Vagina (tissue), 2 donors: ENCODE results near the gene TNFRSF21. TPM values are rescaled to one million over a fixed set of nuclear protein-coding genes. Genes with fewer than 3 reads are reported as not detected.

Experiments
- DNase-seq, 2 donors: peaks; one replicate each; pipeline ENCODE4 v3.0.0-alpha.2; 2017; ENCODE audit errors: extremely low spot score in 2 of 2
- H3K27ac ChIP-seq: fragments of 200-600 bp; sonication (generic); one replicate; pipeline ENCODE4 v1.5.1; 2019
- H3K27me3 ChIP-seq: fragments of 200-600 bp; sonication (generic); one replicate; pipeline ENCODE4 v1.5.1; 2019
- H3K36me3 ChIP-seq, 2 donors: fragments of 200-600 bp; sonication (generic); one replicate each; pipeline ENCODE4 v1.5.1; 2017 to 2019
- H3K4me1 ChIP-seq: fragments of 200-600 bp; sonication (generic); one replicate; pipeline ENCODE4 v1.5.1; 2019
- H3K4me3 ChIP-seq, 2 donors: fragments of 200-600 bp; sonication (generic); 1 replicate in 1 of 2; 2 replicates in 1 of 2; pipeline ENCODE4 v1.5.1; 2016 to 2019
- H3K9me3 ChIP-seq: fragments of 200-600 bp; sonication (generic); one replicate; pipeline ENCODE4 v1.5.1; 2019
- CTCF ChIP-seq, 3 experiments: fragments of 450-650 bp in 2 of 3; fragments of 200-600 bp in 1 of 3; sonication (generic) in 1 of 3; IDR thresholded peaks; one replicate each; pipeline ENCODE4 v1.5.1; 2017 to 2019; ENCODE audit warnings: antibody characterized with exemption in 3 of 3, mild to moderate bottlenecking in 2 of 3, moderate library complexity in 2 of 3
- POLR2A ChIP-seq, 2 donors: fragments of 450-650 bp; IDR thresholded peaks; one replicate each; pipeline ENCODE4 v1.6.1; 2017; ENCODE audit warnings: antibody characterized with exemption in 2 of 2, mild to moderate bottlenecking in 2 of 2, moderate library complexity in 2 of 2
- POLR2AphosphoS5 ChIP-seq, 2 donors: sonication (generic); formaldehyde crosslinking; IDR thresholded peaks; one replicate each; pipeline ENCODE4 v1.9.0; 2017; ENCODE audit warnings: antibody characterized with exemption in 2 of 2, mild to moderate bottlenecking in 2 of 2, low read depth in 1 of 2; ENCODE audit not compliant: insufficient read depth in 1 of 2
- intact Hi-C: fragments of 100-400 bp; cut with DNase I; formaldehyde crosslinking; loops from one replicate; pipeline ENCODE4 v1.15.1; 2023
- total RNA-seq: library from RNA; depleted of rRNA; stranded (reverse); fragments of >200 nt; gene quantifications from one replicate; pipeline ENCODE4 v1.2.3, GENCODE V29; 2016

TNFRSF21 gene
- total RNA-seq, 1 donor from 2014 or later, result 30.4 TPM

DNA sequence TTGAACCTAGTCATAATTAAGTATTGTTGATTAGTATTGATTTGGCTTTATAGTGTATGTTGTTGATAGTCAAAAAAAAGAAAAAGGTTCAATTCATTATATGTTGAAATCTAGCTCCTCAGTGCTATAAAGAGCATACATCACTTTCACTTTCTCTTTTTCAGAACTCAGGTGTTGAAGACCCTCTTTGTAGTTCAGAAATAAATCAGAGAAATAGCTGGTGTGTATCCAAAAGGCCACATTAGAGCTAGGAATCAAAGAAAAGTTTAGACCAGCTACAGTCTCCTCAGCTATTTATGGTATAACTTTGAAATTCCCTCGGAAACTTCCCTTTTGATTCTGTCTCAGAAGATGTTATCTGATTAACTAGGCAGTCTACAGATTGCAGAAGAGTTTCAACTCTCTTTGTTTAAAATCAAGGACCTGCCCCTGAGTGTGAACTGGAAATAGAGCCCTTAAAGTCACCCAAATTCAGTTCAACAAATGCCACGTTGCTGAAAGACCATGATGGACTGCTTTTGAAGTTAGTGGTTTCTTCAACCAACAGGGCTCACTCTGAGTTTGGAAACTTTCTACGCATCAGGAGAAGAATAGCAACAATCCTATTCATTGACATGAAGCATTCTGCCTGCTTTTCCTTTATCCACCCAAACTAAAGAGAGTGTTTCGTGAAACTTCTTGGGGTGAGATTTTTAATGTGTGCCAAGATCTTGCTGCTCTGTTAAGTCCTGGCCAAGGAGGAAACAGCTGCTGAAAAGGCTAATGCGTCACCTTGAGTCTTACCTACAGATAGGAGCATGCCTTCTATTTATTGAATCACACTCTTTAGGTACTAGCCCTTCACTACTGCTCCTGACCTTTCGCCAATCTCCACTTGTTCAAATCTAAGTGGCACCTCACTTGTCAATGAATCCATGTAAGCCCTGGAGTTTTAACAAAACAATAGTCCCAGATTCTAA lies 111.7 kb downstream of the TNFRSF21 start:
- H3K36me3 ChIP-seq, result no peaks in the 10 kb centered on the region
- no peaks in the 10 kb centered on the region for H3K27me3 ChIP-seq
- no peaks in the 10 kb centered on the region for H3K4me1 ChIP-seq
- H3K4me3 ChIP-seq, result no peak overlapping the region
- H3K27ac ChIP-seq, result no peak overlapping the region
- no peak for TF ChIP-seq POLR2AphosphoS5 (IDR thresholded peaks at IDR 0.05; ENCODE audit: insufficient read depth in 1 of 2, low read depth in 1 of 2)
- TF ChIP-seq POLR2A (IDR thresholded peaks at IDR 0.05), result no peak
- TF ChIP-seq CTCF (IDR thresholded peaks at IDR 0.05), result no peak
- no peak for DNase-seq
- intact Hi-C loops, result no loop called here
- no peaks in the 10 kb centered on the region for H3K9me3 ChIP-seq

DNA sequence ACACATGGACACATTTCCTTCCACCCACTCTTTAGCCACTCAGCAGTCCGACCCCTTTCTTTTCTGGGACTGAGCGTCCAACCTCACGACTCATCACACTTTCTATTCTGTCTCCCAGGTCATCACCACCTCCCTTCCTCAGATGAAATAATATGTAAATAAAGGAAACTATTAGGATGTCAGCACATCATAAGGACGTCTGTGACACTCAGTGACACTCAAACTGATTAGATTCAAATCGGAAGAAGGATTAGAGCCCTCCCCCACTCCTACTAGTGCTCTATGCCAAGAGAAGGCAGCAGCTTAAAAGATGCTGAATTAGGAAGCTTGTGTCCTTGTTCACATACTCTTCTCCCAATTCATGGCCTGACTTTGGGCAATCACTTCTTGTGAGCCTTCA lies 113.6 kb downstream of the TNFRSF21 start:
- Histone ChIP-seq H3K9me3 (no peaks in the 10 kb centered on the region), H3K4me3 (no peak overlapping the region), H3K27ac (no peak overlapping the region), H3K27me3 (no peaks in the 10 kb centered on the region), H3K4me1 (no peaks in the 10 kb centered on the region), H3K36me3 (no peaks in the 10 kb centered on the region)
- TF ChIP-seq CTCF (IDR thresholded peaks at IDR 0.05) (no peak), POLR2AphosphoS5 (IDR thresholded peaks at IDR 0.05; ENCODE audit: insufficient read depth in 1 of 2, low read depth in 1 of 2) (no peak), POLR2A (IDR thresholded peaks at IDR 0.05) (no peak)
- intact Hi-C loops, result no loop called here
- DNase-seq, result no peak

GRCh38 chr6:47195011-47195650 lies 114.6 kb downstream of the TNFRSF21 start:
- Histone ChIP-seq H3K36me3 (no peaks in the 10 kb centered on the region), H3K9me3 (no peaks in the 10 kb centered on the region), H3K27ac (no peak overlapping the region), H3K27me3 (no peaks in the 10 kb centered on the region), H3K4me3 (no peak overlapping the region), H3K4me1 (no peaks in the 10 kb centered on the region)
- DNase-seq, result no peak
- no peak for TF ChIP-seq POLR2AphosphoS5 (IDR thresholded peaks at IDR 0.05; ENCODE audit: insufficient read depth in 1 of 2, low read depth in 1 of 2)
- no peak for TF ChIP-seq CTCF (IDR thresholded peaks at IDR 0.05)
- TF ChIP-seq POLR2A (IDR thresholded peaks at IDR 0.05), result no peak
- intact Hi-C loops, result no loop called here

GRCh38 chr6:47188588-47189021 lies 121.1 kb downstream of the TNFRSF21 start:
- intact Hi-C loops, result no loop called here
- no peak for TF ChIP-seq POLR2A (IDR thresholded peaks at IDR 0.05)
- peak in 1 of 2 donors; percentile 68 for TF ChIP-seq POLR2AphosphoS5 (IDR thresholded peaks at IDR 0.05; ENCODE audit: insufficient read depth in 1 of 2, low read depth in 1 of 2)
- H3K4me3 ChIP-seq, result no peak overlapping the region
- H3K27me3 ChIP-seq, result no peaks in the 10 kb centered on the region
- H3K36me3 ChIP-seq, result no peaks in the 10 kb centered on the region
- no peak for DNase-seq
- no peak overlapping the region for H3K27ac ChIP-seq
- H3K4me1 ChIP-seq, result no peaks in the 10 kb centered on the region
- H3K9me3 ChIP-seq, result no peaks in the 10 kb centered on the region

- no peaks in the 10 kb centered on the region for H3K27me3 ChIP-seq
- H3K4me3 ChIP-seq, result no peak overlapping the region
- H3K27ac ChIP-seq, result no peak overlapping the region
- H3K36me3 ChIP-seq, result no peaks in the 10 kb centered on the region
- no peaks in the 10 kb centered on the region for H3K4me1 ChIP-seq
- TF ChIP-seq POLR2AphosphoS5 (IDR thresholded peaks at IDR 0.05; ENCODE audit: insufficient read depth in 1 of 2, low read depth in 1 of 2) (no peak), POLR2A (IDR thresholded peaks at IDR 0.05) (no peak), CTCF (IDR thresholded peaks at IDR 0.05) (no peak)
- intact Hi-C loops, result no loop called here
- H3K9me3 ChIP-seq, result no peaks in the 10 kb centered on the region
- DNase-seq, result no peak
Measured at GRCh38 chr6:47187893-47188587, 121.7 kb downstream of the TNFRSF21 start.
